HG02870 (cell line): ENCODE data around the gene ATRX.
"Not testable (repeated sequence)": the region's sequence is repeated elsewhere in the genome, so short reads cannot be mapped to it uniquely, and the experiment has no call there.

Experiments
- ATAC-seq: cut with Tn5 transposase; IDR thresholded peaks from one replicate; pipeline ENCODE4 v1.9.1; 2021; ENCODE audit warnings: mild to moderate bottlenecking, moderate library complexity; ENCODE audit not compliant: unreplicated experiment

The ATRX gene

GRCh38 chrX:77731821-77732419, 54.1 kb downstream of the ATRX start:
- no peak for ATAC-seq

GRCh38 chrX:77726095-77726494, 59.9 kb downstream of the ATRX start:
- not testable (repeated sequence) for ATAC-seq

GRCh38 chrX:77723681-77724080, 62.3 kb downstream of the ATRX start:
- no peak for ATAC-seq

- no peak for ATAC-seq
Observed at GRCh38 chrX:77719388-77719787, 66.6 kb downstream of the ATRX start.

GRCh38 chrX:77704881-77705280, 81.1 kb downstream of the ATRX start:
- ATAC-seq, result no peak

- no peak for ATAC-seq
Observed at GRCh38 chrX:77698242-77698641, 87.8 kb downstream of the ATRX start.

- ATAC-seq, result no peak
Observed at GRCh38 chrX:77694491-77694890, 91.5 kb downstream of the ATRX start.

- no peak for ATAC-seq
Observed at GRCh38 chrX:77693594-77693993, 92.4 kb downstream of the ATRX start.

- ATAC-seq, result no peak
Observed at GRCh38 chrX:77691916-77692315, 94.1 kb downstream of the ATRX start.

- ATAC-seq, result no peak
Observed at GRCh38 chrX:77689376-77689775, 96.6 kb downstream of the ATRX start.

GRCh38 chrX:77685683-77686082, 100.3 kb downstream of the ATRX start:
- not testable (repeated sequence) for ATAC-seq

- ATAC-seq, result no peak
Observed at GRCh38 chrX:77679144-77679543, 106.9 kb downstream of the ATRX start.

- ATAC-seq, result no peak
Observed at GRCh38 chrX:77675986-77676385, 110.0 kb downstream of the ATRX start.

- ATAC-seq, result no peak
Observed at GRCh38 chrX:77668391-77669237, 117.4 kb downstream of the ATRX start.

- no peak for ATAC-seq
Observed at GRCh38 chrX:77658886-77659285, 127.1 kb downstream of the ATRX start.

- ATAC-seq, result no peak
Observed at GRCh38 chrX:77652095-77652494, 133.9 kb downstream of the ATRX start.

- ATAC-seq, result peak; percentile 87
Observed at GRCh38 chrX:77640702-77641101, 145.3 kb downstream of the ATRX start.

GRCh38 chrX:77639820-77640219, 146.2 kb downstream of the ATRX start:
- no peak for ATAC-seq

- ATAC-seq, result no peak
Observed at GRCh38 chrX:77638397-77638796, 147.6 kb downstream of the ATRX start.

GRCh38 chrX:77635373-77635772, 150.6 kb downstream of the ATRX start:
- ATAC-seq, result no peak

- no peak for ATAC-seq
Observed at GRCh38 chrX:77628294-77629025, 157.6 kb downstream of the ATRX start.

GRCh38 chrX:77622672-77623071, 163.3 kb downstream of the ATRX start:
- ATAC-seq, result no peak
